OCI-LY3 (cell line): ENCODE measurements around the gene DPP10.

Experiments used
- EZH2phosphoT487 ChIP-seq: fragments of 200-600 bp; shearing (Covaris generic); IDR thresholded peaks from 2 replicates; pipeline ENCODE4 v1.6.1; 2018; ENCODE audit warnings: antibody characterized with exemption, mixed run types, low read depth
- TF ChIP-seq, protein P1 (sequence below): fragments of 200-600, 300-600 bp; sonication (generic); IDR thresholded peaks from 2 replicates; pipeline ENCODE4 v1.5.1; 2014; ENCODE audit warnings: antibody characterized with exemption, low read length, low read depth

DNA sequence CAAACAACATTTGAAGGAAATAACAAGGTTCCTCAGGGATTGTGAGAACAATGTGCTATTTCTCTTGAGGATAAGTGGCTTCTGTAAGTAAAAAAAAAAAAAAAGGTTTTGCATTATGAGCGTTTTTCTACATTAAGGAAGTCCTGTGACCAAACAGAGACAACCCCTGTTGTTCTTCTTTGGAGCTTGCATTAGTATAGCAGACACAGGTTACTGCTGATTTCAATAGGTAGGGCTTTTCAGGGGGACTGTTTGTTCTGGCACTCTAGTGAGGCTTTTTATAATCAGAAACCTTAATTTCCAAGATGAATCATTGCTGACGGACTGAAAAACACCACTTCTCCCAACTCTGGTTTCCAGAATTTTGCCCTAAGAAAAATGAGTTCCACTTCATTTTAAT, 8.2 kb downstream of the DPP10 start:
- TF ChIP-seq, protein P1, sequence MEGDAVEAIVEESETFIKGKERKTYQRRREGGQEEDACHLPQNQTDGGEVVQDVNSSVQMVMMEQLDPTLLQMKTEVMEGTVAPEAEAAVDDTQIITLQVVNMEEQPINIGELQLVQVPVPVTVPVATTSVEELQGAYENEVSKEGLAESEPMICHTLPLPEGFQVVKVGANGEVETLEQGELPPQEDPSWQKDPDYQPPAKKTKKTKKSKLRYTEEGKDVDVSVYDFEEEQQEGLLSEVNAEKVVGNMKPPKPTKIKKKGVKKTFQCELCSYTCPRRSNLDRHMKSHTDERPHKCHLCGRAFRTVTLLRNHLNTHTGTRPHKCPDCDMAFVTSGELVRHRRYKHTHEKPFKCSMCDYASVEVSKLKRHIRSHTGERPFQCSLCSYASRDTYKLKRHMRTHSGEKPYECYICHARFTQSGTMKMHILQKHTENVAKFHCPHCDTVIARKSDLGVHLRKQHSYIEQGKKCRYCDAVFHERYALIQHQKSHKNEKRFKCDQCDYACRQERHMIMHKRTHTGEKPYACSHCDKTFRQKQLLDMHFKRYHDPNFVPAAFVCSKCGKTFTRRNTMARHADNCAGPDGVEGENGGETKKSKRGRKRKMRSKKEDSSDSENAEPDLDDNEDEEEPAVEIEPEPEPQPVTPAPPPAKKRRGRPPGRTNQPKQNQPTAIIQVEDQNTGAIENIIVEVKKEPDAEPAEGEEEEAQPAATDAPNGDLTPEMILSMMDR, result no peak
- no peak for TF ChIP-seq EZH2phosphoT487
